Vagina (tissue), 2 donors: ENCODE results near the gene KBTBD2. TPM values are rescaled to one million over a fixed set of nuclear protein-coding genes. Genes with fewer than 3 reads are reported as not detected.
"Not testable (repeated sequence)": the region's sequence is repeated elsewhere in the genome, so short reads cannot be mapped to it uniquely, and the experiment has no call there.

Experiments
- DNase-seq, 2 donors: peaks; one replicate each; pipeline ENCODE4 v3.0.0-alpha.2; 2017; ENCODE audit errors: extremely low spot score in 2 of 2
- H3K27ac ChIP-seq: fragments of 200-600 bp; sonication (generic); one replicate; pipeline ENCODE4 v1.5.1; 2019
- H3K27me3 ChIP-seq: fragments of 200-600 bp; sonication (generic); one replicate; pipeline ENCODE4 v1.5.1; 2019
- H3K36me3 ChIP-seq, 2 donors: fragments of 200-600 bp; sonication (generic); one replicate each; pipeline ENCODE4 v1.5.1; 2017 to 2019
- H3K4me1 ChIP-seq: fragments of 200-600 bp; sonication (generic); one replicate; pipeline ENCODE4 v1.5.1; 2019
- H3K4me3 ChIP-seq, 2 donors: fragments of 200-600 bp; sonication (generic); 1 replicate in 1 of 2; 2 replicates in 1 of 2; pipeline ENCODE4 v1.5.1; 2016 to 2019
- H3K9me3 ChIP-seq: fragments of 200-600 bp; sonication (generic); one replicate; pipeline ENCODE4 v1.5.1; 2019
- CTCF ChIP-seq, 3 experiments: fragments of 450-650 bp in 2 of 3; fragments of 200-600 bp in 1 of 3; sonication (generic) in 1 of 3; IDR thresholded peaks; one replicate each; pipeline ENCODE4 v1.5.1; 2017 to 2019; ENCODE audit warnings: antibody characterized with exemption in 3 of 3, mild to moderate bottlenecking in 2 of 3, moderate library complexity in 2 of 3
- POLR2A ChIP-seq, 2 donors: fragments of 450-650 bp; IDR thresholded peaks; one replicate each; pipeline ENCODE4 v1.6.1; 2017; ENCODE audit warnings: antibody characterized with exemption in 2 of 2, mild to moderate bottlenecking in 2 of 2, moderate library complexity in 2 of 2
- POLR2AphosphoS5 ChIP-seq, 2 donors: sonication (generic); formaldehyde crosslinking; IDR thresholded peaks; one replicate each; pipeline ENCODE4 v1.9.0; 2017; ENCODE audit warnings: antibody characterized with exemption in 2 of 2, mild to moderate bottlenecking in 2 of 2, low read depth in 1 of 2; ENCODE audit not compliant: insufficient read depth in 1 of 2
- intact Hi-C: fragments of 100-400 bp; cut with DNase I; formaldehyde crosslinking; loops from one replicate; pipeline ENCODE4 v1.15.1; 2023
- total RNA-seq: library from RNA; depleted of rRNA; stranded (reverse); fragments of >200 nt; gene quantifications from one replicate; pipeline ENCODE4 v1.2.3, GENCODE V29; 2016

KBTBD2 gene
- total RNA-seq, 1 donor from 2014 or later, result 30.0 TPM

GRCh38 chr7:32869716-32870115 lies 21.8 kb downstream of the KBTBD2 start:
- Histone ChIP-seq H3K27ac (no peak overlapping the region), H3K4me1 (peaks cover 9% of the 10 kb centered on the region)

GRCh38 chr7:32868116-32868515 lies 23.4 kb downstream of the KBTBD2 start:
- H3K36me3 ChIP-seq, result peaks cover 0 to 22% of the 10 kb centered on the region in 2 donors
- intact Hi-C loops, result no loop called here
- DNase-seq, result no peak
- peaks cover 9% of the 10 kb centered on the region for H3K4me1 ChIP-seq
- no peak overlapping the region for H3K27ac ChIP-seq
- no peaks in the 10 kb centered on the region for H3K9me3 ChIP-seq
- H3K4me3 ChIP-seq, result no peak overlapping the region
- no peaks in the 10 kb centered on the region for H3K27me3 ChIP-seq
- no peak for TF ChIP-seq CTCF (IDR thresholded peaks at IDR 0.05)
- no peak for TF ChIP-seq POLR2AphosphoS5 (IDR thresholded peaks at IDR 0.05; ENCODE audit: insufficient read depth in 1 of 2, low read depth in 1 of 2)
- no peak for TF ChIP-seq POLR2A (IDR thresholded peaks at IDR 0.05)

More at GRCh38 chr7:32869716-32870115, 21.8 kb downstream of the KBTBD2 start:
- H3K27me3 ChIP-seq, result no peaks in the 10 kb centered on the region
- H3K4me3 ChIP-seq, result no peak overlapping the region
- no peak for TF ChIP-seq CTCF (IDR thresholded peaks at IDR 0.05)
- TF ChIP-seq POLR2A (IDR thresholded peaks at IDR 0.05), result no peak
- no peak for TF ChIP-seq POLR2AphosphoS5 (IDR thresholded peaks at IDR 0.05; ENCODE audit: insufficient read depth in 1 of 2, low read depth in 1 of 2)
- no peaks in the 10 kb centered on the region for H3K9me3 ChIP-seq
- intact Hi-C loops, result no loop called here
- peaks cover 0 to 38% of the 10 kb centered on the region in 2 donors for H3K36me3 ChIP-seq
- DNase-seq, result no peak

GRCh38 chr7:32865448-32866030 lies 26.0 kb downstream of the KBTBD2 start:
- intact Hi-C loops, result no loop called here
- Histone ChIP-seq H3K4me3 (no peak overlapping the region), H3K27ac (no peak overlapping the region), H3K4me1 (no peaks in the 10 kb centered on the region), H3K36me3 (peaks cover 0 to 11% of the 10 kb centered on the region in 2 donors), H3K27me3 (no peaks in the 10 kb centered on the region), H3K9me3 (no peaks in the 10 kb centered on the region)
- DNase-seq, result no peak
- TF ChIP-seq POLR2A (IDR thresholded peaks at IDR 0.05), result no peak
- TF ChIP-seq POLR2AphosphoS5 (IDR thresholded peaks at IDR 0.05; ENCODE audit: insufficient read depth in 1 of 2, low read depth in 1 of 2), result no peak
- TF ChIP-seq CTCF (IDR thresholded peaks at IDR 0.05), result no peak

- H3K4me3 ChIP-seq, H3K27me3 ChIP-seq, DNase-seq, H3K36me3 ChIP-seq, intact Hi-C loops, H3K27ac ChIP-seq, H3K4me1 ChIP-seq, H3K9me3 ChIP-seq: not testable (repeated sequence)
Observed at GRCh38 chr7:32863872-32864271, 27.7 kb downstream of the KBTBD2 start.

GRCh38 chr7:32860090-32860489 lies 31.5 kb downstream of the KBTBD2 start:
- H3K27ac ChIP-seq, result no peak overlapping the region
- TF ChIP-seq POLR2A (IDR thresholded peaks at IDR 0.05) (no peak), POLR2AphosphoS5 (IDR thresholded peaks at IDR 0.05; ENCODE audit: insufficient read depth in 1 of 2, low read depth in 1 of 2) (no peak), CTCF (IDR thresholded peaks at IDR 0.05) (no peak)

More at GRCh38 chr7:32860090-32860489, 31.5 kb downstream of the KBTBD2 start:
- Histone ChIP-seq H3K4me1 (no peaks in the 10 kb centered on the region), H3K9me3 (no peaks in the 10 kb centered on the region), H3K36me3 (no peaks in the 10 kb centered on the region), H3K27me3 (no peaks in the 10 kb centered on the region), H3K4me3 (no peak overlapping the region)
- intact Hi-C loops, result no loop called here
- DNase-seq, result no peak
